HG03095 (cell line): ENCODE data around the gene MMP24.
"Not testable (repeated sequence)": the region's sequence is repeated elsewhere in the genome, so short reads cannot be mapped to it uniquely, and the experiment has no call there.

ENCODE experiments used
- ATAC-seq: cut with Tn5 transposase; IDR thresholded peaks from one replicate; pipeline ENCODE4 v1.9.1; 2021; ENCODE audit warnings: moderate library complexity; ENCODE audit not compliant: unreplicated experiment

MMP24 gene

DNA sequence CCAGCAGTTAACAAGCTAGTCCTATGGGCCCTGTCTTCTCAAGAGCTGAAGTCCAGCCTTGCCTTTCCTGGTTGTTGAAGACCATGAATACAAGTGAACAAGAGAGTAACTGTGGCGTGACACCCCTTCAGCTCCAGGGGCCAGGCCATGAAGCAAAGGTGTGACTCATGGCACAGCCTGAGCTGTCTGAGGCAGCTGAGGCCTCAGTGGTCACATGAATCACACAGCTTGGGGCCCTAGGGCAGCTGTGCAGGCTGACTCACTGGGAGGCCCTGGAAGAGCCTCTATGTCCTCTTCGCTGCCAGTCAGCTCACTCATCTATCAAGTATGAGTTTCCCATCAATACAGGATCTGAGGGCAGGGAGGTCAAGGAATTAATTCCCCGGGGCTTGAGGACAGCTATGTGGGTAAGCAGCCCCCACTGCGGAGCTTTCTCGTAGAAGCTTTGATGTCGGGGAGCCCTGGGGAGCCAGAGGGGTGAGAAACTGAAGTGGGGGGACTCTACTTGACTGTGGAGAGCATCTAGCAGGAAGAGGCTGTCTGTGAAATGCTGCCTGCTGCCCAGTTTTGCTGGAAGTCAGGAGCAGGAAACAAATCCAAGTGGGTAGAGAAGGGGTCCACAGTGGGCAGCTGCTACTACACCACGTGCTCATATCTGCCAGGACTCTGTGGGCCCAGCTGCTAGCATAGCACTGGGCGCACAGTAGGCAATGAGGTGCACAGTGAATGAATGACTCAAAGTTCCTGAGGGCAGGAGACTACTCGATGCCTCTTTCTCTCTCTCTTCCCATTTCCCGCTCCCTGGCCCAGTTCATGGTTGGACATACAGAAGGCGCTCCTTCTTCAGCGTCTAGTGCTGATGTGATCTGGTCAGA is 79.4 kb downstream of the MMP24 start:
- ATAC-seq = no peak

GRCh38 chr20:35306931-35307517 is 80.5 kb downstream of the MMP24 start:
- ATAC-seq = no peak

GRCh38 chr20:35307666-35308653 is 81.5 kb downstream of the MMP24 start:
- ATAC-seq = no peak

- ATAC-seq = no peak
Measured at GRCh38 chr20:35311409-35311808, 84.9 kb downstream of the MMP24 start.

- ATAC-seq = no peak
Measured at GRCh38 chr20:35311822-35312221, 85.3 kb downstream of the MMP24 start.

DNA sequence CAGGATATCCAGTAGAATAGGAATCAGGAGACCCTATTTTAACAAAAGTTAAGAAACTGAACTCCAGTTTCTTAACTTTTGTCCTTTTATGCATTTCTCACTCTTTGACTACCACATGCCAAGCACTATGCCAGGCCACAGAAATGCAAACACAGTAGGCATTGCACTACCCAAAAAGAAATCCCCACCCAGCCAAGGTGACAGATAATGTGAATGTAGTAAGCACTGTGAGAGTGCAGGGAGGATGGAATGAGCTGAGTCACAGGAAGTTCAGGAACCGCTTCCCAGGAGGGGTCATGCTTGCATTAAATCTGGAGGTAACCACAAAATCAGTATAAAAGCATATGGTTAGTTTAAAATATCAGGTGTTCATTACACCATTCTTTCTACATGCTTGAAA is 85.8 kb downstream of the MMP24 start:
- no peak for ATAC-seq

DNA sequence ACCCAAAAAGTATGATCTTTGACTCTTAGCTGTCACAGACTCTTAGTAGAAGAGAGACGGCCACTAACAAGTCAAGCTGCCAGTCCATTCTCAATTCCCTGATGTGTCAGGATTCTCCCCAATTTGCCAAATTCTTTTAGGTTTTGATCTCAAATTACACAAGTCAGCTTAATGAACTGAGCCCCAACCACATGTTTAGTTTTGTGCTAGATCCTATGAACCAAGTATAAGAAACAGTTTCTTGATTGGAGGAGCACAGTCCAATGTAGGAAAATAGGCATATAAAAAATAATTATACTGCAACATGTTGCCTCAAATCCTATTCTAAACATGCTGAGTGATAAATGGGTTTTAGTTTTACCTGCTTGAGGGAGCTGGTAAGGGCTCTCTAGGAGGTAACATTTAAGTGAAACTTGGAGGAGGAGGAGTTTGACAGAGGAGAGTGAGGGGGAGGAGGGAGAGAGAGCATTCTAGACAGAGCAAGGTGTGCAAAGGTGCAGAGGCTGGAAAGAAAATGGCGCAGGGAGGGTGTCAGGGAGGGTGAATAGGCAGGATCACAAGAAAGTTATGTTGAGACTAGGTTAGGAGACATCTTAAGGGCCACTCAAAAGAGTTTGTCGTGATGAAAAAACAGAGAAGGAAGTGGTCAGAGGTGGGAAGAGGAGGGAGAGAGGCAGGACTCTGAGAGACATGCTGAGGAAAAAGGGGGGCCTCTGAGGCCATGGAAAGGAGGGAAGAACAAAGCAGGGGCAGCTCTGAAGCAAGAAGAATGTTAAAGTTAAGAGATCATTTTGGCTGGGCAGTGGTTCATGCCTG is 88.5 kb downstream of the MMP24 start:
- no peak for ATAC-seq

DNA sequence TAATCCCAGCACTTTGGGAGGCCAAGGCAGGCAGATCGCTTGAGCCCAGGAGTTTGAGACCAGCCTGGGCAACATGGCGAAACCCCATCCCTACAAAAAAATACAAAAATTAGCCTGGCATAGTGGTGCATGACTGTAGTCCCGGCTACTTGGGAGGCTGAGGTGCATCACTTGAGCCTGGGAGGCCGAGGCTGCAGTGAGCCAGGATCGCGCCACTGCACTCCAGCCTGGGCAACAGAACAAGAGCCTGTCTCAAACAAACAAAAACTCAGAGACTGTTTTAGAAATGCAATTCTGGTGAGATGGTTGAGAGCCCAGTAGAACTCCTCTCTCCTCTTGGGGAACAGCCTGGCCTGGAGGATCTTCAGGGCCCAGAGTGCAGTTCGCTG is 89.1 kb downstream of the MMP24 start:
- ATAC-seq = not testable (repeated sequence)

DNA sequence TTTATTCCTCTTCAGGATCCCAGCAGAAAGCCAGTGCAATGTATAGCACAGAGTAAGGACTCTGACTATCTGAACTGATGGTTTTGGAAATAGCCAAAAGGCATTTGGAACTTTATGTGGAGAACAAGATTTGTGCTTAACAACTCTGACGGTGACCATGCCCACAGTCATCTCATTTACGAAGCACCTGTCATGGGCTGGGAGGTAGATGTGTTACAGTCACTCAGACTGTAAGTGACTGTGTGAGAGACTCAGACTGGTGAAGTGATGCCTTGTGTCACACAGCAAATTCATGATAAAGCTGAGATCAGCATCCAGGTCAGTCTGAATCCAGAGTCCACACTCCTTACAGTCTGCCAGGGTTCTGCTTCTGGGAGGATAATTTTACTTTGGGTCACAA is 89.6 kb downstream of the MMP24 start:
- ATAC-seq = no peak

DNA sequence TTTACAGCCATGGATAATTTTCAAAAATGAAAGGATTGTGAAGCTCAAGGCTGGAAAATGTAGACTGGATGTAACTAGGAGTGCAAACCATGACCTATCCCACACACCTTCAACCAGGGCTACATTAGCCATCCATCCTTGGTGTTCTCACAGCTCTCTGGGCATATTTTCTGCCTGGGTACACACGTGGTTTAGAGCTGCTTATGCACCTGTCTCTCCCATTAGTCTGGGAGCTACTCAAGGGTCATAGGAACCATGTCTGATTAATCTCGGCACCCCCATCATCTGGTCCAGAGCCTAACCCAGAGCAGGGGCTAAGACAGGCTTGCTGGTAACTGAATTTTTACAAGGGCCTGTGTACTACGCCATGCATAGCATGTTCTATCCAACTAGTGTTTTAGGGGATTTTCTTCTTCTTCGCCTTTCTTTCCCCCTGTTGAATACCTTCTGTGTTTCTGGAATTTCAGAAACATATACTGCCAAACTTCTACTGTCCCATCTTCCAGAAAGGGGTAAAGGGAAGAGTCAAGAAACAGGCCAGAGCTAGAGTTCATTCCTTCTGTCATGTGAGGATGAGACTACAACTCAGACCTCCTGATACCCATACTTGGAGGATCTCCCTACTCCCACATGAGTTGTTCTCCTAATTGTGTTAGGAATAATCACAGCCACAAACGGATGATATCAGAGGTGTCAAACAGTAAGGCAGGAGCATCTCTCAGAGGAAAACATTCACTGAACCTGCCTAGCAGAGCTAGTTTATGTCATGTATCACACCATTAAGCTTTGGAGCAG is 91.1 kb downstream of the MMP24 start:
- ATAC-seq = no peak

- ATAC-seq = no peak
Measured at GRCh38 chr20:35318502-35319157, 92.1 kb downstream of the MMP24 start.

- no peak for ATAC-seq
Measured at GRCh38 chr20:35319192-35319870, 92.8 kb downstream of the MMP24 start.

GRCh38 chr20:35319871-35320197 is 93.3 kb downstream of the MMP24 start:
- ATAC-seq = no peak

GRCh38 chr20:35320396-35321126 is 94.1 kb downstream of the MMP24 start:
- ATAC-seq = no peak

DNA sequence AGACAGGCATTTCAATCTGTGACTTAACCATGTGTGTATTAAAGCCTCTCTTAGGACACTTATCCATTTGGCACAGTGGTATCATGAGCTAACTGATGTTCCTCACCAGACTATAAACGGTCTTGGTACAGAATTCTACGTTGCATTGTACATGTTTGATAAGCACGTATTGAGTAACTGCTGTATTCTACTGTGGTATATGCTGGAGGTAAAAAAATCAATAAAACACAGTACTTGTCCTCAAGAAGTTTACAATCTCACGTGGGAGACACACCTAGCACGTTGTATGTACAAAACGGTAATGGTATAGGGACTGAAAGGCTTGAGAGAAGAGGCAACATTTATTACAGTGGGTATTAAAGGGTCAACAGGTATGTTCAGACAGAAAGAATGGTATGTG is 98.9 kb downstream of the MMP24 start:
- no peak for ATAC-seq

DNA sequence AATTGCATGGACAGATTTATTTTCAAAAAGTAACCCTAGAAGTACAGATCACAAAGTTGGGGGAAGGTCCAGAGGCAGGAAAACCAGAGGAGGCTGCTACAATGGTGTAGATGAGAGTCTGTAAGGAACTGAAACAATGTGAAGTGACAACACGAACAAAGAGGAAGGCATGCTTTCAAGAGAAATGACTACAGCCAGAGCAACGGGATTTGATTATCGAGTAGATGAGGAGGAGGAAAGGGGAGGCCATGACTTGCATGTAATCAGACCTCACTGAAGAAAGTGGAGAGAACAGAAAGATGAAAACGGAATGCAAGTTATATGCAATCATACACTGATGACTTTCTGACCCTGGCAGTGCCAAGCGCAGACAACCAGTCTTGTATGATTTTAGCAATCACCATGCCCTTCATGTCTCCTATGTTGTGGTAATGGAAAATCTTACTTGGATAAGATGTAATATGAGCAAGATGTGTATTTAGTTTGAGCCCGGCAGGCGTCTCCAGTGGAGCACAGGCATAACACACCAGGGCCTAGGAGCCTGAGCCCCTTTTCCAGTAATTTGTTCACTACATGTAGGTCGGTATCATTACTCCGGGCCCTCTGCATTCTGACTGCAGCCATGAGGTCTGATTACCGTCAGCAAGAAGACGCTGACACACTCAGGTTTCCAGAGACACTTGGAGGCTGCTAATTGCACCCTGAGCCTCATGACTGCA is 99.7 kb downstream of the MMP24 start:
- no peak for ATAC-seq
